Esophagus muscularis mucosa (tissue), 4 donors: Measurements from ENCODE around the gene C3orf33.

Experiments
- EP300 ChIP-seq: sonication (generic); formaldehyde crosslinking; IDR thresholded peaks from one replicate; pipeline ENCODE4 v1.6.1; 2017; ENCODE audit warnings: antibody characterized with exemption
- POLR2A ChIP-seq: fragments of 450-650 bp; IDR thresholded peaks from one replicate; pipeline ENCODE4 v1.6.1; 2017; ENCODE audit warnings: antibody characterized with exemption, moderate library complexity, mild to moderate bottlenecking, low read depth
- TF ChIP-seq, protein P1 (sequence below), 3 experiments: fragments of 200-600 bp in 2 of 3; fragments of 450-650 bp in 1 of 3; sonication (generic) in 2 of 3; IDR thresholded peaks; one replicate each; pipeline ENCODE4 v1.5.1; 2017 to 2019; ENCODE audit warnings: antibody characterized with exemption in 3 of 3, mild to moderate bottlenecking in 2 of 3, moderate library complexity in 1 of 3

DNA sequence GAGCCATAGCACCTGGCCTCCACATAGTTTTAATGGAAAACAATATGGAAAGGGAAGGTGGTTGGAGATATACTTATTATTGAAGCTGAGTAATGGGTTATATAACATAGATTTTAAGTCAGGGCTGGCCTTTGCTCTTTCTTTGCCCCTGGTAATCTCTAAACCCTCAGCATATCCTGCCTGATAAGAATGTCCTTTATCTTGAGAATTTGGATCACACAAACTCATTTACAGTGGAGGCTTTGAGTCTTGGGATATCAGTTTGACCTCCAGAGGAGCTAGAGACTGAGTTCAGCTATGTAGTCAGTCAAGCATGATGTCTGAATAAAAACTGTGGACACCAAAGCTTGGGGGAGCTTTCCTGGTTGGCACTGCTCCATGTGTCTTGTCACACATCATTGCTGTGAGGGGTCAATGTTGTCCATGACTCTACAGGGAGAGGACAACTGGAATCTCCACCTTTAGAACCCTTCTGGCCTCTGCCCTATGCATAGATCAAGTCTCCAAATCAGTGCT is 9.0 kb upstream of the C3orf33 start:
- TF ChIP-seq, protein P1, sequence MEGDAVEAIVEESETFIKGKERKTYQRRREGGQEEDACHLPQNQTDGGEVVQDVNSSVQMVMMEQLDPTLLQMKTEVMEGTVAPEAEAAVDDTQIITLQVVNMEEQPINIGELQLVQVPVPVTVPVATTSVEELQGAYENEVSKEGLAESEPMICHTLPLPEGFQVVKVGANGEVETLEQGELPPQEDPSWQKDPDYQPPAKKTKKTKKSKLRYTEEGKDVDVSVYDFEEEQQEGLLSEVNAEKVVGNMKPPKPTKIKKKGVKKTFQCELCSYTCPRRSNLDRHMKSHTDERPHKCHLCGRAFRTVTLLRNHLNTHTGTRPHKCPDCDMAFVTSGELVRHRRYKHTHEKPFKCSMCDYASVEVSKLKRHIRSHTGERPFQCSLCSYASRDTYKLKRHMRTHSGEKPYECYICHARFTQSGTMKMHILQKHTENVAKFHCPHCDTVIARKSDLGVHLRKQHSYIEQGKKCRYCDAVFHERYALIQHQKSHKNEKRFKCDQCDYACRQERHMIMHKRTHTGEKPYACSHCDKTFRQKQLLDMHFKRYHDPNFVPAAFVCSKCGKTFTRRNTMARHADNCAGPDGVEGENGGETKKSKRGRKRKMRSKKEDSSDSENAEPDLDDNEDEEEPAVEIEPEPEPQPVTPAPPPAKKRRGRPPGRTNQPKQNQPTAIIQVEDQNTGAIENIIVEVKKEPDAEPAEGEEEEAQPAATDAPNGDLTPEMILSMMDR (IDR thresholded peaks at IDR 0.05): no peak
- TF ChIP-seq POLR2A (no peak), EP300 (no peak)
